SH-SY5Y (cell line): ENCODE data around the gene MYLK.

ENCODE experiments used
- GATA2 ChIP-seq: IDR thresholded peaks from 2 replicates; pipeline ENCODE4 v1.6.1; 2011; ENCODE audit warnings: mild to moderate bottlenecking, low read depth, low read length
- GATA3 ChIP-seq: IDR thresholded peaks from 2 replicates; pipeline ENCODE4 v1.6.1; 2011; ENCODE audit warnings: low read depth, mild to moderate bottlenecking, low read length, moderate library complexity

- TF ChIP-seq GATA2 (no peak), GATA3 (no peak)
Observed at GRCh38 chr3:123668906-123669305, 215.2 kb downstream of the MYLK start.
